GM12878 (cell line): Measurements from ENCODE around the gene ATXN7L1. TPM values are rescaled to one million over a fixed set of nuclear protein-coding genes. Genes with fewer than 3 reads are reported as not detected.

Experiments
- CHD1 ChIP-seq: IDR thresholded peaks from 2 replicates; pipeline ENCODE4 v1.6.1; 2012; ENCODE audit warnings: low read depth, low read length, improper control_type of control experiment
- MXI1 ChIP-seq: fragments of 150-350 bp; IDR thresholded peaks from 2 replicates; pipeline ENCODE4 v1.6.1; 2011; ENCODE audit warnings: low read depth, mild to moderate bottlenecking, inconsistent platforms, low read length, improper control_type of control experiment
- MYB ChIP-seq: fragments of 150-350 bp; IDR thresholded peaks from 2 replicates; pipeline ENCODE4 v1.6.1; 2014; ENCODE audit warnings: mild to moderate bottlenecking, low read depth, low read length, borderline replicate concordance
- POLR2AphosphoS2 ChIP-seq: IDR thresholded peaks from 2 replicates; pipeline ENCODE4 v1.6.1; 2011; ENCODE audit warnings: low read depth, mild to moderate bottlenecking, low read length, improper control_type of control experiment, moderate library complexity
- SP1 ChIP-seq: IDR thresholded peaks from one replicate; pipeline ENCODE4 v1.6.1; 2011; ENCODE audit warnings: low read depth, low read length
- ZNF274 ChIP-seq: IDR thresholded peaks from one replicate; pipeline ENCODE4 v1.8.0; 2011; ENCODE audit not compliant: insufficient read length, insufficient read depth
- polyA plus RNA-seq, 11 experiments: library from polyadenylated mRNA; depleted of rRNA in 4 of 11; unstranded in 6 of 11; stranded (reverse) in 5 of 11; fragments of >200 nt; fragmentation: Nextera tagmentation in 4 of 11; fragmentation: Illumina TruSeq in 1 of 11; extraction: Ambion mirVana in 4 of 11; extraction: Trizol in 1 of 11; gene quantifications; 1 replicate in 1 of 11; 2 replicates in 10 of 11; pipeline versions ENCODE4 v1.2.1 to v1.2.3, GENCODE V29; 2011 to 2016; ENCODE audit warnings: inconsistent platforms in 2 of 11, missing spikeins in 2 of 11, low read depth in 1 of 11
- total RNA-seq, 4 experiments: library from RNA; depleted of rRNA in 3 of 4; stranded (reverse); fragments of >200 nt in 3 of 4; fragmentation: Illumina TruSeq in 1 of 4; extraction: Trizol in 1 of 4; gene quantifications; 2 replicates each; pipeline versions ENCODE4 v1.2.1 to v1.2.3, GENCODE V29; 2013 to 2021
- TF ChIP-seq, protein P1 (sequence below): IDR thresholded peaks from 2 replicates; pipeline ENCODE4 v1.6.1; 2012; ENCODE audit warnings: mild to moderate bottlenecking, low read depth, low read length

Gene ATXN7L1
- total and polyA plus RNA-seq, 10 of the 15 experiments (the other 5 are each of a cell fraction or from before 2014, with no cell fraction given): 0.40 to 2.9 (median 1.2) TPM

DNA sequence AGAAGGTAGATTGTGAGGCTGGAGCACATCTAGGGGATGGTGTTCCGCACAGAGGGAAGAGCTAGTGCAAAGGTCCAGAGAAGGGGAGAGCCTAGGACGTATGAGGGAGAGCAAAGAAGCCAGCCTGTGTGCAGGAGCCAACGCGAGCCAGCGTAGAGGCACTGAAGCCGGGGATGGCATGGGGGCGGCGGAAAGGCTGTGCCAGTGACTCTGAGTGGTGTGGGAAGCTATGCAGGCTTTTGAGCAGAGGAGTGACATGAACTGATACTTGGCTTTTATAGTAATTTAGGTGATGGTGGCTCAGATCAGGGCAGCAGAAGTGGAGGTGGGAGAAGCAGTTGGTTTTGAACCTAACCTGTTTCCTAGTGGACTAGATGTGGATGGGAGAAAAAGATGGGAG, 65.8 kb downstream of the ATXN7L1 start (continued):
- TF ChIP-seq, protein P1, sequence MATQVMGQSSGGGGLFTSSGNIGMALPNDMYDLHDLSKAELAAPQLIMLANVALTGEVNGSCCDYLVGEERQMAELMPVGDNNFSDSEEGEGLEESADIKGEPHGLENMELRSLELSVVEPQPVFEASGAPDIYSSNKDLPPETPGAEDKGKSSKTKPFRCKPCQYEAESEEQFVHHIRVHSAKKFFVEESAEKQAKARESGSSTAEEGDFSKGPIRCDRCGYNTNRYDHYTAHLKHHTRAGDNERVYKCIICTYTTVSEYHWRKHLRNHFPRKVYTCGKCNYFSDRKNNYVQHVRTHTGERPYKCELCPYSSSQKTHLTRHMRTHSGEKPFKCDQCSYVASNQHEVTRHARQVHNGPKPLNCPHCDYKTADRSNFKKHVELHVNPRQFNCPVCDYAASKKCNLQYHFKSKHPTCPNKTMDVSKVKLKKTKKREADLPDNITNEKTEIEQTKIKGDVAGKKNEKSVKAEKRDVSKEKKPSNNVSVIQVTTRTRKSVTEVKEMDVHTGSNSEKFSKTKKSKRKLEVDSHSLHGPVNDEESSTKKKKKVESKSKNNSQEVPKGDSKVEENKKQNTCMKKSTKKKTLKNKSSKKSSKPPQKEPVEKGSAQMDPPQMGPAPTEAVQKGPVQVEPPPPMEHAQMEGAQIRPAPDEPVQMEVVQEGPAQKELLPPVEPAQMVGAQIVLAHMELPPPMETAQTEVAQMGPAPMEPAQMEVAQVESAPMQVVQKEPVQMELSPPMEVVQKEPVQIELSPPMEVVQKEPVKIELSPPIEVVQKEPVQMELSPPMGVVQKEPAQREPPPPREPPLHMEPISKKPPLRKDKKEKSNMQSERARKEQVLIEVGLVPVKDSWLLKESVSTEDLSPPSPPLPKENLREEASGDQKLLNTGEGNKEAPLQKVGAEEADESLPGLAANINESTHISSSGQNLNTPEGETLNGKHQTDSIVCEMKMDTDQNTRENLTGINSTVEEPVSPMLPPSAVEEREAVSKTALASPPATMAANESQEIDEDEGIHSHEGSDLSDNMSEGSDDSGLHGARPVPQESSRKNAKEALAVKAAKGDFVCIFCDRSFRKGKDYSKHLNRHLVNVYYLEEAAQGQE: no peak
- TF ChIP-seq SP1: no peak
- no peak for TF ChIP-seq CHD1
- no peak for TF ChIP-seq MYB
- no peak for TF ChIP-seq POLR2AphosphoS2
- TF ChIP-seq MXI1: no peak
- TF ChIP-seq ZNF274: no peak
